ENCODE results near the gene ZNF24.

The ZNF24 gene

GRCh38 chr18:35306588-35307250 lies 37.5 kb downstream of the ZNF24 start:
- Histone ChIP-seq H3K4me2 (ENCODE audit: low read depth, low read length, poor library complexity, severe bottlenecking) (no peak overlapping the region), H3K4me1 (ENCODE audit: insufficient read depth, low read length, poor library complexity, severe bottlenecking) (no peaks in the 10 kb centered on the region), H2AFZ (ENCODE audit: low read length) (no peak overlapping the region), H3K9me3 (ENCODE audit: insufficient read depth, low read depth, low read length) (peaks cover 45% of the 10 kb centered on the region), H3K36me3 (ENCODE audit: insufficient read depth, low read length) (peaks cover 28% of the 10 kb centered on the region), H3K9ac (ENCODE audit: low read depth, low read length, poor library complexity, severe bottlenecking) (no peak overlapping the region), H4K20me1 (ENCODE audit: insufficient read depth, low read length, poor library complexity, severe bottlenecking) (no peaks in the 10 kb centered on the region), H3K27me3 (ENCODE audit: insufficient read depth, low read length, poor library complexity, severe bottlenecking) (peaks cover 5% of the 10 kb centered on the region), H3K9me2 (replicated peaks; ENCODE audit: low read depth, low read length) (no peaks in the 10 kb centered on the region), H3F3A (ENCODE audit: low read depth) (no peaks in the 10 kb centered on the region), H3K79me2 (ENCODE audit: insufficient read depth, low read length) (peaks cover 10% of the 10 kb centered on the region), H3K4me3 (ENCODE audit: low read length, poor library complexity, severe bottlenecking) (no peak overlapping the region)
- no peak for TF ChIP-seq EZH2phosphoT487 (IDR thresholded peaks at IDR 0.05; ENCODE audit: borderline replicate concordance)
- no peak for TF ChIP-seq CTCF (conservative IDR thresholded peaks at IDR 0.05; ENCODE audit: low read length)

- Histone ChIP-seq H3K9me3 (ENCODE audit: insufficient read depth, low read depth, low read length) (peaks cover 45% of the 10 kb centered on the region), H3K79me2 (ENCODE audit: insufficient read depth, low read length) (peaks cover 26% of the 10 kb centered on the region), H3F3A (ENCODE audit: low read depth) (no peaks in the 10 kb centered on the region), H4K20me1 (ENCODE audit: insufficient read depth, low read length, poor library complexity, severe bottlenecking) (no peaks in the 10 kb centered on the region), H3K9ac (ENCODE audit: low read depth, low read length, poor library complexity, severe bottlenecking) (no peak overlapping the region), H3K4me2 (ENCODE audit: low read depth, low read length, poor library complexity, severe bottlenecking) (no peak overlapping the region), H3K9me2 (replicated peaks; ENCODE audit: low read depth, low read length) (no peaks in the 10 kb centered on the region), H3K4me3 (ENCODE audit: low read length, poor library complexity, severe bottlenecking) (no peak overlapping the region), H3K36me3 (ENCODE audit: insufficient read depth, low read length) (peaks cover 28% of the 10 kb centered on the region), H3K27me3 (ENCODE audit: insufficient read depth, low read length, poor library complexity, severe bottlenecking) (peaks cover 5% of the 10 kb centered on the region), H2AFZ (ENCODE audit: low read length) (no peak overlapping the region), H3K4me1 (ENCODE audit: insufficient read depth, low read length, poor library complexity, severe bottlenecking) (no peaks in the 10 kb centered on the region)
- no peak for TF ChIP-seq CTCF (conservative IDR thresholded peaks at IDR 0.05; ENCODE audit: low read length)
- no peak for TF ChIP-seq EZH2phosphoT487 (IDR thresholded peaks at IDR 0.05; ENCODE audit: borderline replicate concordance)
Observed at GRCh38 chr18:35303610-35304009, 40.6 kb downstream of the ZNF24 start.

GRCh38 chr18:35296060-35296459 lies 48.2 kb downstream of the ZNF24 start:
- Histone ChIP-seq H3K27me3 (ENCODE audit: insufficient read depth, low read length, poor library complexity, severe bottlenecking) (no peaks in the 10 kb centered on the region), H4K20me1 (ENCODE audit: insufficient read depth, low read length, poor library complexity, severe bottlenecking) (no peaks in the 10 kb centered on the region), H3K79me2 (ENCODE audit: insufficient read depth, low read length) (peaks cover 49% of the 10 kb centered on the region), H3K9me2 (replicated peaks; ENCODE audit: low read depth, low read length) (no peaks in the 10 kb centered on the region), H3K36me3 (ENCODE audit: insufficient read depth, low read length) (no peaks in the 10 kb centered on the region), H3K4me1 (ENCODE audit: insufficient read depth, low read length, poor library complexity, severe bottlenecking) (peaks cover 16% of the 10 kb centered on the region), H3F3A (ENCODE audit: low read depth) (no peaks in the 10 kb centered on the region), H2AFZ (ENCODE audit: low read length) (no peak overlapping the region), H3K9me3 (ENCODE audit: insufficient read depth, low read depth, low read length) (no peaks in the 10 kb centered on the region), H3K9ac (ENCODE audit: low read depth, low read length, poor library complexity, severe bottlenecking) (no peak overlapping the region), H3K4me2 (ENCODE audit: low read depth, low read length, poor library complexity, severe bottlenecking) (no peak overlapping the region), H3K4me3 (ENCODE audit: low read length, poor library complexity, severe bottlenecking) (no peak overlapping the region)
- TF ChIP-seq EZH2phosphoT487 (IDR thresholded peaks at IDR 0.05; ENCODE audit: borderline replicate concordance) = no peak
- TF ChIP-seq CTCF (conservative IDR thresholded peaks at IDR 0.05; ENCODE audit: low read length) = no peak

All from Loucy (cell line).